Mononuclear cell (primary cell): ENCODE results near the gene BCAR3. TPM values are rescaled to one million over a fixed set of nuclear protein-coding genes. Genes with fewer than 3 reads are reported as not detected.
"Not testable (repeated sequence)": the region's sequence is repeated elsewhere in the genome, so short reads cannot be mapped to it uniquely, and the experiment has no call there.

Experiments
- H3K27me3 ChIP-seq: 2 replicates; pipeline ENCODE4 v1.6.0; 2011; ENCODE audit warnings: low read length, control low read depth; ENCODE audit not compliant: insufficient read depth
- H3K4me1 ChIP-seq: 2 replicates; pipeline ENCODE4 v1.5.1; 2011; ENCODE audit warnings: mild to moderate bottlenecking, low read length, control low read depth; ENCODE audit not compliant: insufficient read depth
- H3K4me3 ChIP-seq: 2 replicates; pipeline ENCODE4 v1.5.1; 2011; ENCODE audit warnings: mild to moderate bottlenecking, low read length, moderate library complexity
- H3K9me3 ChIP-seq: 2 replicates; pipeline ENCODE4 v1.5.1; 2011; ENCODE audit warnings: low read depth, mild to moderate bottlenecking, control low read depth, low read length
- total RNA-seq: library from RNA; depleted of rRNA; stranded (reverse); fragments of >200 nt; gene quantifications from one replicate; pipeline ENCODE4 v1.2.3, GENCODE V29; 2012

BCAR3 gene
- total RNA-seq, 1 donor, result 1.4 TPM

- no peaks in the 10 kb centered on the region for H3K9me3 ChIP-seq
- no peak overlapping the region for H3K4me3 ChIP-seq
- peaks cover 18% of the 10 kb centered on the region for H3K4me1 ChIP-seq
- H3K27me3 ChIP-seq, result peaks cover 12% of the 10 kb centered on the region
Measured at GRCh38 chr1:93685918-93686317, 4.3 kb upstream of the BCAR3 start.

GRCh38 chr1:93683234-93683633 is 1.6 kb upstream of the BCAR3 start:
- no peak overlapping the region for H3K4me3 ChIP-seq
- H3K27me3 ChIP-seq, result peaks cover 17% of the 10 kb centered on the region
- no peaks in the 10 kb centered on the region for H3K9me3 ChIP-seq
- H3K4me1 ChIP-seq, result peaks cover 26% of the 10 kb centered on the region

- Histone ChIP-seq H3K4me1 (peaks cover 26% of the 10 kb centered on the region), H3K9me3 (no peaks in the 10 kb centered on the region), H3K27me3 (peaks cover 17% of the 10 kb centered on the region), H3K4me3 (peak overlapping the region; percentile 38)
Measured at GRCh38 chr1:93681989-93682412, 364 bp upstream of the BCAR3 start.

- H3K4me3 ChIP-seq, result peak overlapping the region; percentile 38
- peaks cover 20% of the 10 kb centered on the region for H3K4me1 ChIP-seq
- H3K9me3 ChIP-seq, result no peaks in the 10 kb centered on the region
- H3K27me3 ChIP-seq, result peaks cover 17% of the 10 kb centered on the region
Measured at GRCh38 chr1:93680420-93681100, 1.1 kb downstream of the BCAR3 start.

- Histone ChIP-seq H3K9me3 (no peaks in the 10 kb centered on the region), H3K4me3 (no peak overlapping the region), H3K4me1 (peaks cover 20% of the 10 kb centered on the region), H3K27me3 (peaks cover 17% of the 10 kb centered on the region)
Measured at GRCh38 chr1:93680076-93680419, 1.6 kb downstream of the BCAR3 start.

- Histone ChIP-seq H3K9me3 (no peaks in the 10 kb centered on the region), H3K4me1 (peaks cover 20% of the 10 kb centered on the region), H3K27me3 (peaks cover 17% of the 10 kb centered on the region), H3K4me3 (no peak overlapping the region)
Measured at GRCh38 chr1:93679546-93679945, 2.1 kb downstream of the BCAR3 start.

GRCh38 chr1:93678946-93679480 is 2.6 kb downstream of the BCAR3 start:
- Histone ChIP-seq H3K4me1 (peaks cover 20% of the 10 kb centered on the region), H3K27me3 (peaks cover 17% of the 10 kb centered on the region), H3K9me3 (no peaks in the 10 kb centered on the region), H3K4me3 (no peak overlapping the region)

- peaks cover 20% of the 10 kb centered on the region for H3K4me1 ChIP-seq
- H3K9me3 ChIP-seq, result no peaks in the 10 kb centered on the region
- no peak overlapping the region for H3K4me3 ChIP-seq
- peaks cover 17% of the 10 kb centered on the region for H3K27me3 ChIP-seq
Measured at GRCh38 chr1:93678491-93678890, 3.1 kb downstream of the BCAR3 start.

GRCh38 chr1:93677729-93678128 is 3.9 kb downstream of the BCAR3 start:
- H3K27me3 ChIP-seq, result peaks cover 15% of the 10 kb centered on the region
- H3K4me1 ChIP-seq, result peaks cover 20% of the 10 kb centered on the region
- no peaks in the 10 kb centered on the region for H3K9me3 ChIP-seq
- no peak overlapping the region for H3K4me3 ChIP-seq

GRCh38 chr1:93676427-93676826 is 5.2 kb downstream of the BCAR3 start:
- H3K27me3 ChIP-seq, result peaks cover 6% of the 10 kb centered on the region
- H3K9me3 ChIP-seq, result no peaks in the 10 kb centered on the region
- peaks cover 20% of the 10 kb centered on the region for H3K4me1 ChIP-seq
- H3K4me3 ChIP-seq, result no peak overlapping the region

- peaks cover 6% of the 10 kb centered on the region for H3K27me3 ChIP-seq
- H3K9me3 ChIP-seq, result no peaks in the 10 kb centered on the region
- peaks cover 16% of the 10 kb centered on the region for H3K4me1 ChIP-seq
- no peak overlapping the region for H3K4me3 ChIP-seq
Measured at GRCh38 chr1:93675931-93676330, 5.7 kb downstream of the BCAR3 start.

- H3K4me1 ChIP-seq, result peaks cover 9% of the 10 kb centered on the region
- H3K4me3 ChIP-seq, result no peak overlapping the region
- H3K27me3 ChIP-seq, result peaks cover 4% of the 10 kb centered on the region
- H3K9me3 ChIP-seq, result no peaks in the 10 kb centered on the region
Measured at GRCh38 chr1:93675271-93675670, 6.4 kb downstream of the BCAR3 start.

GRCh38 chr1:93674071-93674470 is 7.6 kb downstream of the BCAR3 start:
- H3K4me1 ChIP-seq, result not testable (repeated sequence)

GRCh38 chr1:93673163-93673829 is 8.3 kb downstream of the BCAR3 start:
- Histone ChIP-seq H3K9me3 (no peaks in the 10 kb centered on the region), H3K4me3 (no peak overlapping the region), H3K4me1 (peaks cover 7% of the 10 kb centered on the region), H3K27me3 (no peaks in the 10 kb centered on the region)

More at GRCh38 chr1:93674071-93674470, 7.6 kb downstream of the BCAR3 start:
- H3K9me3 ChIP-seq, H3K4me3 ChIP-seq, H3K27me3 ChIP-seq: not testable (repeated sequence)

GRCh38 chr1:93672477-93673162 is 9.0 kb downstream of the BCAR3 start:
- peaks cover 7% of the 10 kb centered on the region for H3K4me1 ChIP-seq
- H3K27me3 ChIP-seq, result no peaks in the 10 kb centered on the region
- no peaks in the 10 kb centered on the region for H3K9me3 ChIP-seq
- no peak overlapping the region for H3K4me3 ChIP-seq
